HFF-Myc (cell line): ENCODE data around the gene MUC13.
A peak's percentile ranks its signal among the peaks of the same experiment; 100 is the strongest.

Experiments used
- DNase-seq: peaks from one replicate; pipeline ENCODE4 v3.0.0-alpha.2; 2011; ENCODE audit warnings: low read depth; ENCODE audit errors: extremely low read depth
- H3K4me3 ChIP-seq: replicated peaks from 2 replicates; pipeline ENCODE4 v1.5.1; 2011; ENCODE audit warnings: low read depth, mild to moderate bottlenecking, control low read depth, low read length
- CTCF ChIP-seq: IDR thresholded peaks from 2 replicates; pipeline ENCODE4 v1.5.1; 2012; ENCODE audit warnings: mild to moderate bottlenecking, low read depth, low read length, control low read depth; ENCODE audit errors: missing control alignments

MUC13 gene

DNA sequence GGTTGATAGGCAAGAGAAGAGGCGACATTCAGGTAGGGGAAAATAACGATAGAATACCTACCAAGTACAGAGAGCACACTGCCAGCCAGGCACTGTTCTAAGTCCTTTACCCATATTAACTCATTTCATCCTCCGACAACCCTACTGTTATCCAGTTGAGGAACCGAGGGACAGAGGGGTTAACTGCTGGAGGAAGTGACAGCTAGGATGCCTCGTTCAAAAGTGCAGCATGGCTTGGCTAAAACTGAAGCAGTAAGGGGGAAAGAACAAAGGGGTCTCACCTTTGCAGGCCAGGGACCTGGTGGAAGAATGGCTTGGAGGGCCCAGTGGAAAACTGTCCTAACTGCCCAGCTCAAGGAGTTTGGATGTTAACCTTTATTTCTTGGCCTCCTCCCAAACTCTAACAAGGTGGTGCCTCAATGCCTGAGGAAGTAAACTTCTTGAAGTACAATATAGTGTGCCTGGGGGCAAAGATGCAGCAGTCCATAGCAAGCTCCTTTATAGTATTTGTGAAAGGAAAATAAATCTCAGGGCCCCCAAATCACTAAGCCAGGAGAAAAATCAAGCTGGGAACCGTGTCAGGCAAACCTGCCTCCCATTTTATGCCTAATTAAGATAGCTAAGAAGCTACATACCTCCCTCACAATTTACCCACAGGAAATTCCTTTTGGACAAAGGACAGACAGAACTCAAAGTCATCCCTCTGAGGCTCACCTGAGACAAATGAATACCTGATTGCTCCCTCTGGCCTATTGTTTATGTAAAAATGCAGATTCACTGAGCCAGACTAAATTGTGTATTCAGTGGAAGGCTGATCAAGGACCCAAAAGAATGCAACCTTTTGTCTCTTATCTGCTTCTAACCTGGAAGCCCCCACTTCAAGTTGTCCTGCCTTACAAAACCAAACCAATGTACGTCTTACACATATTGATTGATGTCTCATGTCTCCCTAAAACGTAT, 45.8 kb downstream of the MUC13 start:
- H3K4me3 ChIP-seq, result no peak overlapping the region
- DNase-seq, result no peak
- TF ChIP-seq CTCF, result no peak

GRCh38 chr3:124887932-124888298, 46.6 kb downstream of the MUC13 start:
- no peak for DNase-seq
- peak overlapping the region; percentile 65 for H3K4me3 ChIP-seq
- TF ChIP-seq CTCF, result no peak

- no peak for DNase-seq
- TF ChIP-seq CTCF, result no peak
- H3K4me3 ChIP-seq, result peak within 1 kb of the TSS; percentile 65
These were observed 47.2 kb downstream of the MUC13 start, which contains the start of gene ITGB5 for GRCh38 chr3:124887177-124887931. ITGB5 (minus strand) TSS chr3:124887365; CDS start chr3:124887000, 365 bp downstream.

- no peak for TF ChIP-seq CTCF
- H3K4me3 ChIP-seq, result peak overlapping the region; percentile 65
- no peak for DNase-seq
These were observed 48.1 kb downstream of the MUC13 start for GRCh38 chr3:124886168-124887056.

- no peak for TF ChIP-seq CTCF
- H3K4me3 ChIP-seq, result peak overlapping the region; percentile 65
- DNase-seq, result no peak
These were observed 48.9 kb downstream of the MUC13 start for GRCh38 chr3:124885466-124886167.
